Bone marrow (tissue), 2 donors: ENCODE data around the gene OR8H2.
"Not testable (repeated sequence)": the region's sequence is repeated elsewhere in the genome, so short reads cannot be mapped to it uniquely, and the experiment has no call there.

Experiments used
- DNase-seq, 2 donors: peaks; one replicate each; lab custom pipeline; 2025; lab: John Stamatoyannopoulos, UW

Gene OR8H2

GRCh38 chr11:56103210-56103737 lies at the start of gene OR8H2:
OR8H2 (plus strand) TSS chr11:56103687; CDS start chr11:56105043, 1,356 bp downstream.
- DNase-seq: no peak

- not testable (repeated sequence) for DNase-seq
Measured at GRCh38 chr11:56056366-56056765, 47.1 kb upstream of the OR8H2 start.

GRCh38 chr11:56057661-56058237 lies 45.7 kb upstream of the OR8H2 start:
- not testable (repeated sequence) for DNase-seq

- DNase-seq: not testable (repeated sequence)
Measured at GRCh38 chr11:56058260-56058780, 45.2 kb upstream of the OR8H2 start.

- DNase-seq: no peak
Measured at GRCh38 chr11:56066980-56067379, 36.5 kb upstream of the OR8H2 start.

- no peak for DNase-seq
Measured at GRCh38 chr11:56089697-56090096, 13.8 kb upstream of the OR8H2 start.

- no peak for DNase-seq
Measured at GRCh38 chr11:56093008-56093407, 10.5 kb upstream of the OR8H2 start, which contains the start of gene OR8I2. OR8I2 (plus strand) TSS chr11:56093308; CDS start chr11:56093308, 0 bp downstream.

GRCh38 chr11:56122073-56122472 lies 18.6 kb downstream of the OR8H2 start, which contains the start of gene OR8H3:
OR8H3 (plus strand) TSS chr11:56122373; CDS start chr11:56122373, 0 bp downstream.
- DNase-seq: no peak

GRCh38 chr11:56140151-56140661 lies 36.7 kb downstream of the OR8H2 start, which contains the start of gene OR8J3:
OR8J3 (minus strand) TSS chr11:56140201; CDS start chr11:56137718, 2,483 bp downstream.
- no peak for DNase-seq

GRCh38 chr11:56143681-56144080 lies 40.2 kb downstream of the OR8H2 start:
- DNase-seq: not testable (repeated sequence)

GRCh38 chr11:56151376-56151775 lies 47.9 kb downstream of the OR8H2 start:
- DNase-seq: no peak

- no peak for DNase-seq
Measured at GRCh38 chr11:56152333-56152732, 48.8 kb downstream of the OR8H2 start.
